HepG2 (cell line): Measurements from ENCODE around the gene PIM1. TPM values are rescaled to one million over a fixed set of nuclear protein-coding genes. Genes with fewer than 3 reads are reported as not detected.

Experiments used
- GZF1 ChIP-seq: sonication (generic); formaldehyde crosslinking; IDR thresholded peaks from 2 replicates; pipeline ENCODE4 v1.5.1; 2020; ENCODE audit warnings: mild to moderate bottlenecking, missing genetic modification reagents
- HNRNPLL ChIP-seq: fragments of 200-400 bp; formaldehyde crosslinking; IDR thresholded peaks from 2 replicates; pipeline ENCODE4 v1.6.1; 2017; ENCODE audit warnings: mild to moderate bottlenecking, low read depth, low read length; ENCODE audit not compliant: poor library complexity, severe bottlenecking
- KDM6A ChIP-seq: IDR thresholded peaks from 2 replicates; pipeline ENCODE4 v1.6.1; 2016; ENCODE audit warnings: low read depth
- KLF9 ChIP-seq: IDR thresholded peaks from 2 replicates; pipeline ENCODE4 v1.6.1; 2016; ENCODE audit warnings: low read depth
- ZC3H13 ChIP-seq: sonication (generic); formaldehyde crosslinking; IDR thresholded peaks from 2 replicates; pipeline ENCODE4 v1.8.1; 2023; ENCODE audit warnings: mild to moderate bottlenecking, missing genetic modification reagents, moderate library complexity
- ZNF567 ChIP-seq: sonication (generic); formaldehyde crosslinking; IDR thresholded peaks from 2 replicates; pipeline ENCODE4 v1.8.1; 2023; ENCODE audit warnings: mild to moderate bottlenecking, missing genetic modification reagents, borderline replicate concordance
- ZNF652 ChIP-seq: IDR thresholded peaks from 2 replicates; pipeline ENCODE4 v1.6.1; 2016; ENCODE audit warnings: low read depth, borderline replicate concordance
- ZSCAN22 ChIP-seq: sonication (generic); formaldehyde crosslinking; IDR thresholded peaks from 2 replicates; pipeline ENCODE4 v1.4.0; 2020; ENCODE audit warnings: mild to moderate bottlenecking, missing genetic modification reagents
- polyA plus RNA-seq, 8 experiments: library from polyadenylated mRNA; depleted of rRNA in 3 of 8; stranded (reverse) in 7 of 8; unstranded in 1 of 8; fragments of >200 nt; fragmentation: Illumina TruSeq in 4 of 8; extraction: Trizol in 4 of 8; gene quantifications; 2 replicates each; pipeline versions ENCODE4 v1.2.1 to v1.2.3, GENCODE V29; 2011 to 2016; ENCODE audit warnings: low read depth in 4 of 8, missing spikeins in 1 of 8, mixed read lengths in 1 of 8; ENCODE audit not compliant: insufficient read depth in 1 of 8
- total RNA-seq, 5 experiments: library from RNA; depleted of rRNA; stranded (reverse); fragments of >200 nt; fragmentation: Illumina TruSeq; extraction: Trizol; gene quantifications; 2 replicates each; pipeline ENCODE4 v1.2.3, GENCODE V29; 2016; ENCODE audit warnings: low read depth in 1 of 5
- TF ChIP-seq, protein P1 (sequence below): sonication (generic); formaldehyde crosslinking; IDR thresholded peaks from 2 replicates; pipeline ENCODE4 v1.8.0; 2022; ENCODE audit warnings: missing genetic modification reagents, mild to moderate bottlenecking, inconsistent platforms, borderline replicate concordance
- TF ChIP-seq, protein P2 (sequence below): sonication (generic); formaldehyde crosslinking; IDR thresholded peaks from 2 replicates; pipeline ENCODE4 v1.8.1; 2023; ENCODE audit warnings: mild to moderate bottlenecking, missing genetic modification reagents
- TF ChIP-seq, protein P3 (sequence below): sonication (generic); formaldehyde crosslinking; IDR thresholded peaks from 2 replicates; pipeline ENCODE4 v1.4.0; 2020; ENCODE audit warnings: mild to moderate bottlenecking, missing genetic modification reagents, borderline replicate concordance
- TF ChIP-seq, protein P4 (sequence below): sonication (generic); formaldehyde crosslinking; IDR thresholded peaks from 2 replicates; pipeline ENCODE4 v1.8.0; 2022; ENCODE audit warnings: mild to moderate bottlenecking, missing genetic modification reagents
- TF ChIP-seq, protein P5 (sequence below): sonication (generic); formaldehyde crosslinking; IDR thresholded peaks from 2 replicates; pipeline ENCODE4 v1.4.0; 2020; ENCODE audit warnings: mild to moderate bottlenecking, missing genetic modification reagents

Gene PIM1
- total and polyA plus RNA-seq, 2 of the 13 experiments (the other 11 are each of a cell fraction or from before 2014, with no cell fraction given), result 29.4 to 117 TPM

DNA sequence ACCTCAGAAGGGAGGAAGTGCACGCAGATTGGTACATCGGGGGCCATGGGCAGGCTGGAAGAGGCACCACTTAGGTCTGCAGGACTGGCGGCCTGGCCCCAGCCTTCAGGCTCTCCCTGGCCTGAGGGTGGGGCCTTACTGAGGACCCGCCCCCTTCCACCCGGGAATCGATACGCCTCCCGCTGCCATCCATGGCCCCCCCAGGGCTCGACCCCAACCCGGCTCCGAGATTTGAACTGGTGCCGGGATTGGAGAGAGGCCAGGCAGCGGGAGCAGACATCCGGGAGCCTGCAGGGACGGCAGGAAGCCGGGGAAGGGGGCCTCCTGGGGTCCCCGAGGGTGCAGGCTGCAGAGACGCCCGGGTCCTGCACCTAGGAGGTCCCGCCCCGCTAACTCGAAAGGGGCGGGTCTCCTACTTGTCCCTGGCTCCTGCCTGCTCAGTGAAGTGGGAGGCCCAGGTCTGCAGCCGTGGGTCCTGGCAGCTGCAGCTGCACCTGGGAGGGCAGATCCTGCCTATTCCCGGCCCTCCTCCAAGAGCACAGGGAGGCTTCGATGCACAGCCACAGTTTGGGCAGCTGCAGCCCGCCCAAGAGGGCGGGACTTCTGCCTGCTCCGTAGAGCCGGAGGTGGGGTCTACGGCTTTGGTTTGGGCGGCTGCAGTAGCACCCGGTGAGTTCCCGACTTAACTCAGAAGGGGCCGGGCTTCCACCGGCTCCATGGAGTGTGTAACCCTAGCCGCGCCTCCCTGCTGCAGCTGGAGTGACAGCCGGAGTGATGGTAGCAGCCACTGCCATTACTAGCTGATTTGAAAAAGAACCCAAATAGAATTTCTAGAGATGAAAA is 52.4 kb downstream of the PIM1 start (continued):
- TF ChIP-seq, protein P1, sequence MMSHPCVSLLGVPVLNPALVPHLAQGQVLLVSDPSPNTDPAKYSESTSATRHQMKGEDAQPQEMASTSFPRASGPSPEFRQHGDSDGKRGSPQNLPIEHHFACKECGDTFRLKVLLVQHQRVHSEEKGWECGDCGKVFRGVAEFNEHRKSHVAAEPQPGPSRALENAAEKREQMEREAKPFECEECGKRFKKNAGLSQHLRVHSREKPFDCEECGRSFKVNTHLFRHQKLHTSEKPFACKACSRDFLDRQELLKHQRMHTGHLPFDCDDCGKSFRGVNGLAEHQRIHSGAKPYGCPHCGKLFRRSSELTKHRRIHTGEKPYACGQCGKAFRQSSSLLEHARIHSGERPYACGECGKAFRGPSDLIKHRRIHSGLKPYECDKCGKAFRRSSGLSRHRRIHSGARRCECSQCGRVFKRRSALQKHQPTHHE (CRISPR knock-in tag), result no peak
- TF ChIP-seq, protein P2, sequence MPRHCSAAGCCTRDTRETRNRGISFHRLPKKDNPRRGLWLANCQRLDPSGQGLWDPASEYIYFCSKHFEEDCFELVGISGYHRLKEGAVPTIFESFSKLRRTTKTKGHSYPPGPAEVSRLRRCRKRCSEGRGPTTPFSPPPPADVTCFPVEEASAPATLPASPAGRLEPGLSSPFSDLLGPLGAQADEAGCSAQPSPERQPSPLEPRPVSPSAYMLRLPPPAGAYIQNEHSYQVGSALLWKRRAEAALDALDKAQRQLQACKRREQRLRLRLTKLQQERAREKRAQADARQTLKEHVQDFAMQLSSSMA (CRISPR knock-in tag), result no peak
- TF ChIP-seq ZSCAN22 (CRISPR knock-in tag) (no peak; the same call in 1 of the 2 replicates), ZNF652 (CRISPR knock-in tag) (peak; percentile 79), KLF9 (CRISPR knock-in tag) (0 out of 2 replicates have a peak, but pooled peaks have one; percentile 24), ZNF567 (CRISPR knock-in tag) (no peak), ZC3H13 (no peak), GZF1 (CRISPR knock-in tag) (peak; percentile 34; the same call in 1 of the 2 replicates), HNRNPLL (peak; percentile 84), KDM6A (CRISPR knock-in tag) (no peak)
- TF ChIP-seq, protein P3, sequence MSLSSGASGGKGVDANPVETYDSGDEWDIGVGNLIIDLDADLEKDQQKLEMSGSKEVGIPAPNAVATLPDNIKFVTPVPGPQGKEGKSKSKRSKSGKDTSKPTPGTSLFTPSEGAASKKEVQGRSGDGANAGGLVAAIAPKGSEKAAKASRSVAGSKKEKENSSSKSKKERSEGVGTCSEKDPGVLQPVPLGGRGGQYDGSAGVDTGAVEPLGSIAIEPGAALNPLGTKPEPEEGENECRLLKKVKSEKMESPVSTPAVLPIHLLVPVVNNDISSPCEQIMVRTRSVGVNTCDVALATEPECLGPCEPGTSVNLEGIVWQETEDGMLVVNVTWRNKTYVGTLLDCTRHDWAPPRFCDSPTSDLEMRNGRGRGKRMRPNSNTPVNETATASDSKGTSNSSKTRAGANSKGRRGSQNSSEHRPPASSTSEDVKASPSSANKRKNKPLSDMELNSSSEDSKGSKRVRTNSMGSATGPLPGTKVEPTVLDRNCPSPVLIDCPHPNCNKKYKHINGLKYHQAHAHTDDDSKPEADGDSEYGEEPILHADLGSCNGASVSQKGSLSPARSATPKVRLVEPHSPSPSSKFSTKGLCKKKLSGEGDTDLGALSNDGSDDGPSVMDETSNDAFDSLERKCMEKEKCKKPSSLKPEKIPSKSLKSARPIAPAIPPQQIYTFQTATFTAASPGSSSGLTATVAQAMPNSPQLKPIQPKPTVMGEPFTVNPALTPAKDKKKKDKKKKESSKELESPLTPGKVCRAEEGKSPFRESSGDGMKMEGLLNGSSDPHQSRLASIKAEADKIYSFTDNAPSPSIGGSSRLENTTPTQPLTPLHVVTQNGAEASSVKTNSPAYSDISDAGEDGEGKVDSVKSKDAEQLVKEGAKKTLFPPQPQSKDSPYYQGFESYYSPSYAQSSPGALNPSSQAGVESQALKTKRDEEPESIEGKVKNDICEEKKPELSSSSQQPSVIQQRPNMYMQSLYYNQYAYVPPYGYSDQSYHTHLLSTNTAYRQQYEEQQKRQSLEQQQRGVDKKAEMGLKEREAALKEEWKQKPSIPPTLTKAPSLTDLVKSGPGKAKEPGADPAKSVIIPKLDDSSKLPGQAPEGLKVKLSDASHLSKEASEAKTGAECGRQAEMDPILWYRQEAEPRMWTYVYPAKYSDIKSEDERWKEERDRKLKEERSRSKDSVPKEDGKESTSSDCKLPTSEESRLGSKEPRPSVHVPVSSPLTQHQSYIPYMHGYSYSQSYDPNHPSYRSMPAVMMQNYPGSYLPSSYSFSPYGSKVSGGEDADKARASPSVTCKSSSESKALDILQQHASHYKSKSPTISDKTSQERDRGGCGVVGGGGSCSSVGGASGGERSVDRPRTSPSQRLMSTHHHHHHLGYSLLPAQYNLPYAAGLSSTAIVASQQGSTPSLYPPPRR (CRISPR knock-in tag), result peak; percentile 55; the same call in 1 of the 2 replicates
- TF ChIP-seq, protein P4, sequence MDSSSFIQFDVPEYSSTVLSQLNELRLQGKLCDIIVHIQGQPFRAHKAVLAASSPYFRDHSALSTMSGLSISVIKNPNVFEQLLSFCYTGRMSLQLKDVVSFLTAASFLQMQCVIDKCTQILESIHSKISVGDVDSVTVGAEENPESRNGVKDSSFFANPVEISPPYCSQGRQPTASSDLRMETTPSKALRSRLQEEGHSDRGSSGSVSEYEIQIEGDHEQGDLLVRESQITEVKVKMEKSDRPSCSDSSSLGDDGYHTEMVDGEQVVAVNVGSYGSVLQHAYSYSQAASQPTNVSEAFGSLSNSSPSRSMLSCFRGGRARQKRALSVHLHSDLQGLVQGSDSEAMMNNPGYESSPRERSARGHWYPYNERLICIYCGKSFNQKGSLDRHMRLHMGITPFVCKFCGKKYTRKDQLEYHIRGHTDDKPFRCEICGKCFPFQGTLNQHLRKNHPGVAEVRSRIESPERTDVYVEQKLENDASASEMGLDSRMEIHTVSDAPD, result no peak
- TF ChIP-seq, protein P5, sequence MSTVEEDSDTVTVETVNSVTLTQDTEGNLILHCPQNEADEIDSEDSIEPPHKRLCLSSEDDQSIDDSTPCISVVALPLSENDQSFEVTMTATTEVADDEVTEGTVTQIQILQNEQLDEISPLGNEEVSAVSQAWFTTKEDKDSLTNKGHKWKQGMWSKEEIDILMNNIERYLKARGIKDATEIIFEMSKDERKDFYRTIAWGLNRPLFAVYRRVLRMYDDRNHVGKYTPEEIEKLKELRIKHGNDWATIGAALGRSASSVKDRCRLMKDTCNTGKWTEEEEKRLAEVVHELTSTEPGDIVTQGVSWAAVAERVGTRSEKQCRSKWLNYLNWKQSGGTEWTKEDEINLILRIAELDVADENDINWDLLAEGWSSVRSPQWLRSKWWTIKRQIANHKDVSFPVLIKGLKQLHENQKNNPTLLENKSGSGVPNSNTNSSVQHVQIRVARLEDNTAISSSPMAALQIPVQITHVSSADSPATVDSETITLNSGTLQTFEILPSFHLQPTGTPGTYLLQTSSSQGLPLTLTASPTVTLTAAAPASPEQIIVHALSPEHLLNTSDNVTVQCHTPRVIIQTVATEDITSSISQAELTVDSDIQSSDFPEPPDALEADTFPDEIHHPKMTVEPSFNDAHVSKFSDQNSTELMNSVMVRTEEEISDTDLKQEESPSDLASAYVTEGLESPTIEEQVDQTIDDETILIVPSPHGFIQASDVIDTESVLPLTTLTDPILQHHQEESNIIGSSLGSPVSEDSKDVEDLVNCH (CRISPR knock-in tag), result peak; percentile 62; the same call in 1 of the 2 replicates
